ENCODE data around the gene MS4A10. TPM values are rescaled to one million over a fixed set of nuclear protein-coding genes. Genes with fewer than 3 reads are reported as not detected.

Gene MS4A10
- total RNA-seq, 4 donors from 2014 or later = not detected

DNA sequence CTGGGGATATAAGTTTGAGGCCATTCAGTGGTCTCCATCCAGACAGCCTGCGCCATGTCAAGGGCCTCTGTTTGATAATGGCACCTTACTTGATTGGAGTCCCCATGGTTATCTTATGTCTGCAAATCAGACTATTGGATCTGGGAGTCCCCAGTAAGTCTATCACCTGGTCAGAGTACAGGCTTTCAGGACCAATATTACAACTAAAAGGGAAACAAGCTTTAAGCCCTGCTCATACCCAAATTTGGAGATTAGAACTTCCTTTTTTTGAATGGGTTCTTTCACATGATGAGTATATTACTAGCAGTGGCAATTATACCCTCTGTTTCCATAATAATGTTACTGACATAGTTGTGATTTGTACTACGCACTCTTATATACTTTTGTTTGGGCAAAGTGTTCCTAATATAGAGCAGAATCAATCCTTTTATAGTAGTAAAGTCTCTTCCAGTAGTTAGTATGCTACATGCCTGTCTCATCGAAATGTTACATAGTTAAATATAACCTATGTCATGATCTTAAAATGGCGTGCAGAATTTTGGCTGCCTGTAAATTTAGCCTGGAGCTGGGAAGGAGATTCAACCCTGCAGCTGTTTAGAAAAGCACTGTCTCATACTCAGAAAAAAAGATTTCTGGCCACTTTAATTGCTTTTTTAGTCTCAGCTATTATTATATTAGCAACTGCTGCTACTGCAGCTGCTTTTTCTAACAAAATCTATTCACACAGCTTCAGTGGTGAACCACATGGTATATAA lies 23.5 kb upstream of the MS4A10 start:
- TF ChIP-seq CTCF (IDR thresholded peaks at IDR 0.05; ENCODE audit: low read depth) = no peak

GRCh38 chr11:60762851-60763691 lies 22.1 kb upstream of the MS4A10 start:
- no peak for TF ChIP-seq CTCF (IDR thresholded peaks at IDR 0.05; ENCODE audit: low read depth)

DNA sequence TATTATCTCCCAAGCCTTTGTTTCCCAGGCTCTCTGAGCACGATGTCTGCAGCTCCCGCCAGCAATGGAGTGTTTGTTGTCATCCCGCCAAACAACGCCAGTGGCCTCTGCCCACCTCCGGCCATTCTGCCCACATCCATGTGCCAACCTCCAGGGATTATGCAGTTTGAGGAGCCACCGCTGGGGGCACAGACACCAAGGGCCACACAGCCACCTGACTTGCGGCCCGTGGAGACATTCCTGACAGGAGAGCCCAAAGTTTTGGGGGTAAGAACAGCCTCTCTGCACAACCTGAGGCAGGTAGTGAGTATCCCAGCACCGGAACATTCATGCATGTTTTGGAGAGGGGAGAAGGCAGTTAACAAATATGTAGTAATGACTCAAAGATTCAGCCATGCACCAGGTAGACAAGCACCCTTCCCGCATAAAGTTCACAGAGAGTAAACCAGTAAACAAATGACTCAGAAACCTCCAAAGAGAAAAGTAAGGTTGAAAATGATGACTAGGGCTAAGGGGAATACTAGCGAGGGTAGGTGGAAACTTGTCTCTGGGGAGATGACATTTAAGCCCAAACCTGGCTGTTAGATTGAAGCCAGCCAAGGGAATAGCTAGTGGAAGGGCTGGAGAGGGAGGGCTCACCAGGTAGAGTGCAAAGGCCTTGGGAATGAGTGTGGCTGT lies 21.3 kb upstream of the MS4A10 start:
- TF ChIP-seq CTCF (IDR thresholded peaks at IDR 0.05; ENCODE audit: low read depth) = no peak

GRCh38 chr11:60764879-60765278 lies 20.3 kb upstream of the MS4A10 start:
- no peak for TF ChIP-seq CTCF (IDR thresholded peaks at IDR 0.05; ENCODE audit: low read depth)

DNA sequence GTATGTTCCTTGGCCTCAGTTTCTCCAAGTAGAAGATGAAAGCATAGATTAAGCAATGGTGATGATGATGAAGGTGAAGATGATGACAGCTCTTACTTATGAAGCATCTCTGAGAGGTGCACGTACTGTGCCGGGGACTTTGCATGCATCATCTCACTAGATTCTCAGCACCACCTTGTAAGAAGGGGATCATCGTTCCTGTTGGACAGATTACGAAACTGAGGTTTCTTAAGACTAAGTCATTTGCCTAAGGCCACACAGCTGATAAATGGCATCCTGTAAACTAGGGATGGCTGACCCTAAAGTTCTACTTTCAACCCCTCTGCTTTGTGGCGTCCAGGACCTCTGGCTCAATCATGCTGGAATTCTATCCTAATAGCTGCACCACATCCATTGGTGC lies 19.8 kb upstream of the MS4A10 start:
- TF ChIP-seq CTCF (IDR thresholded peaks at IDR 0.05; ENCODE audit: low read depth) = no peak

DNA sequence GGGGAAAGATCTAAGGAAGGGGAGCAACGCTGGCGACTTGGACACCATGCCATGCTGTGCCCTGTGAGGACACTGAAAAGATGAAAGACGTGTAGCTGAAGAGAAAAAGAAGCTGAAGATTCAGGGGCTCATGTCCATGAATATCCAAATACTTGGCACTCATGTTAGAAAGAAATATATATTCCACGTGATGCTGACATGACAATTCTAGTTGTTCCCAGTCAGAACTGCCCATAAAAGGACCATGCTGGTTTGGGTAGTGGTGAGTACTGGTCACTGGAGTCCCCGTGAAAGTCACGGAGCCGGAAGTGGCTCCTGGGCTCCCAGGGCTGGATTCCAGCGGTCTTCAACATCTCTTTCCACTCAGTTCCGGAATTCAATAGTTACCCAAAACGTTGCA lies 18.6 kb upstream of the MS4A10 start:
- no peak for TF ChIP-seq CTCF (IDR thresholded peaks at IDR 0.05; ENCODE audit: low read depth)

- no peak for TF ChIP-seq CTCF (IDR thresholded peaks at IDR 0.05; ENCODE audit: low read depth)
These were observed 17.7 kb upstream of the MS4A10 start for GRCh38 chr11:60767388-60767811.

Measured in subcutaneous adipose tissue (tissue), 4 donors.